A549 (cell line): Measurements from ENCODE around the gene RGS6. TPM values are rescaled to one million over a fixed set of nuclear protein-coding genes. Genes with fewer than 3 reads are reported as not detected.

Experiments
- ATAC-seq, 2 experiments: fragments of 200-7000 bp in 1 of 2; fragments of >200 bp in 1 of 2; cut with Nextera tagmentation in 1 of 2; cut with Tn5 transposase in 1 of 2; 3 replicates each; pipeline versions ENCODE4 v1.8.0 to v1.9.1; 2018 to 2020; ENCODE audit warnings: mild to moderate bottlenecking in 1 of 2, moderate library complexity in 1 of 2
- CTCF ChIA-PET: fragments of 300-600 bp; sonication (Branson Sonifier 250); formaldehyde crosslinking; extraction: SDS; loops from one replicate; lab custom pipeline; 2021; ENCODE audit warnings: antibody characterized with exemption, inconsistent platforms; lab: Yijun Ruan, JAX
- POLR2A ChIA-PET: fragments of 350-600 bp; formaldehyde crosslinking; extraction: SDS; loops from one replicate; lab custom pipeline; 2021; ENCODE audit warnings: antibody characterized with exemption, inconsistent platforms; lab: Yijun Ruan, JAX
- DNase-seq, 2 experiments: peaks; one replicate each; pipeline versions ENCODE4 v3.0.0 to v3.0.0-alpha.2; 2011 to 2016; ENCODE audit warnings: low read depth in 1 of 2, low spot score in 1 of 2
- FAIRE-seq: peaks from 2 replicates; lab custom pipeline; 2011; peaks lifted over from hg19 to GRCh38; lab: Jason Lieb, UNC
- H3K27ac ChIP-seq, 2 experiments: fragments of >200 bp; sonication (Bioruptor Twin); formaldehyde crosslinking; 3 replicates each; pipeline ENCODE4 v1.5.1; 2016 to 2017
- H3K4me1 ChIP-seq: fragments of >200 bp; sonication (Bioruptor Twin); formaldehyde crosslinking; 3 replicates; pipeline ENCODE4 v1.6.1; 2016
- H3K4me2 ChIP-seq: fragments of >200 bp; sonication (Bioruptor Twin); formaldehyde crosslinking; 3 replicates; pipeline ENCODE4 v1.6.1; 2016
- H3K4me3 ChIP-seq: fragments of >200 bp; sonication (Bioruptor Twin); formaldehyde crosslinking; 3 replicates; pipeline ENCODE4 v1.5.1; 2016
- H3K9me3 ChIP-seq: fragments of >200 bp; sonication (Bioruptor Twin); formaldehyde crosslinking; 3 replicates; pipeline ENCODE4 v1.6.1; 2016
- BCL3 ChIP-seq: fragments of >200 bp; sonication (Bioruptor Twin); formaldehyde crosslinking; IDR thresholded peaks from 3 replicates; pipeline ENCODE4 v1.6.1; 2016
- CBX8 ChIP-seq: fragments of 200-600 bp; sonication (generic); IDR thresholded peaks from 2 replicates; pipeline ENCODE4 v1.6.1; 2016
- EHF ChIP-seq: fragments of 250-450 bp; sonication (Bioruptor Pico); IDR thresholded peaks from 2 replicates; pipeline ENCODE4 v1.5.0; 2020; ENCODE audit warnings: mild to moderate bottlenecking
- EHMT2 ChIP-seq: fragments of 200-600 bp; sonication (generic); IDR thresholded peaks from 2 replicates; pipeline ENCODE4 v1.6.1; 2016; ENCODE audit warnings: antibody characterized with exemption, low read depth, mild to moderate bottlenecking, moderate library complexity
- ELK1 ChIP-seq: fragments of 150-350 bp; IDR thresholded peaks from 2 replicates; pipeline ENCODE4 v1.6.1; 2014; ENCODE audit warnings: low read depth, mild to moderate bottlenecking, low read length
- EP300 ChIP-seq, 2 experiments: fragments of >200 bp; sonication (Bioruptor Twin); formaldehyde crosslinking; IDR thresholded peaks; 2 replicates in 1 of 2; 3 replicates in 1 of 2; pipeline ENCODE4 v1.6.1; 2016 to 2017
- FOSB ChIP-seq: fragments of 250-450 bp; sonication (Bioruptor Pico); IDR thresholded peaks from 2 replicates; pipeline ENCODE4 v1.5.0; 2020; ENCODE audit warnings: mild to moderate bottlenecking, moderate library complexity
- FOSL2 ChIP-seq, 2 experiments: fragments of 450-650 bp in 1 of 2; fragments of >200 bp in 1 of 2; sonication (Bioruptor Twin) in 1 of 2; formaldehyde crosslinking; IDR thresholded peaks; 2 replicates each; pipeline versions ENCODE4 v1.5.0 to v1.6.1; 2016 to 2020; ENCODE audit warnings: mild to moderate bottlenecking in 1 of 2, moderate library complexity in 1 of 2
- HEYL ChIP-seq: fragments of 250-450 bp; sonication (Bioruptor Pico); IDR thresholded peaks from 2 replicates; pipeline ENCODE4 v1.8.0; 2021; ENCODE audit warnings: mild to moderate bottlenecking, moderate library complexity
- HOXA7 ChIP-seq: fragments of 250-450 bp; sonication (Bioruptor Pico); IDR thresholded peaks from 2 replicates; pipeline ENCODE4 v1.5.0; 2020; ENCODE audit warnings: mild to moderate bottlenecking, moderate library complexity
- JUNB ChIP-seq: fragments of >200 bp; sonication (Bioruptor Twin); formaldehyde crosslinking; IDR thresholded peaks from 2 replicates; pipeline ENCODE4 v1.6.1; 2016
- KDM5A ChIP-seq: fragments of 200-600 bp; sonication (generic); IDR thresholded peaks from 2 replicates; pipeline ENCODE4 v1.6.1; 2016; ENCODE audit warnings: antibody characterized with exemption, mild to moderate bottlenecking
- MAZ ChIP-seq: fragments of 150-350 bp; IDR thresholded peaks from 2 replicates; pipeline ENCODE4 v1.6.1; 2014; ENCODE audit warnings: antibody characterized with exemption, low read depth, low read length, borderline replicate concordance
- NPAS2 ChIP-seq: fragments of 250-450 bp; sonication (Bioruptor Pico); IDR thresholded peaks from 2 replicates; pipeline ENCODE4 v1.8.0; 2022; ENCODE audit warnings: mild to moderate bottlenecking, moderate library complexity, borderline replicate concordance
- RAD21 ChIP-seq, 2 experiments: fragments of >200 bp in 1 of 2; sonication (Bioruptor Twin) in 1 of 2; formaldehyde crosslinking in 1 of 2; IDR thresholded peaks in 1 of 2; conservative IDR thresholded peaks in 1 of 2; 2 replicates in 1 of 2; 3 replicates in 1 of 2; pipeline ENCODE4 v1.6.1; 2012 to 2018; ENCODE audit warnings: inconsistent platforms in 1 of 2
- RCOR1 ChIP-seq: fragments of 150-350 bp; IDR thresholded peaks from 2 replicates; pipeline ENCODE4 v1.6.1; 2014; ENCODE audit warnings: antibody characterized with exemption, low read length, low read depth
- REST ChIP-seq: fragments of 200-600 bp; sonication (generic); IDR thresholded peaks from 2 replicates; pipeline ENCODE4 v1.6.1; 2016; ENCODE audit warnings: antibody characterized with exemption, mild to moderate bottlenecking, moderate library complexity
- RFX5 ChIP-seq: fragments of 450-650 bp; IDR thresholded peaks from 2 replicates; pipeline ENCODE4 v1.7.1; 2014; ENCODE audit warnings: antibody characterized with exemption, mild to moderate bottlenecking, moderate library complexity
- ZC3H11A ChIP-seq: fragments of 450-650 bp; IDR thresholded peaks from 2 replicates; pipeline ENCODE4 v1.6.1; 2014; ENCODE audit warnings: antibody characterized with exemption, mild to moderate bottlenecking
- ZFP36 ChIP-seq: fragments of 450-650 bp; IDR thresholded peaks from 2 replicates; pipeline ENCODE4 v1.6.1; 2014; ENCODE audit warnings: borderline replicate concordance; ENCODE audit not compliant: partially characterized antibody
- WGBS: methylation state at CpG from one replicate; pipeline ENCODE4 v1.1.6; 2017; ENCODE audit errors: missing lambda C conversion rate; 5-methylcytosine and 5-hydroxymethylcytosine counted together
- polyA plus RNA-seq, 4 experiments: library from polyadenylated mRNA; depleted of rRNA in 3 of 4; stranded (reverse); fragments of >200 nt; fragmentation: RNase III in 1 of 4; extraction: RNeasy Plus Mini Kit Qiagen cat#74134 plus additional on column Dnase treatment in 1 of 4; gene quantifications; 2 replicates in 3 of 4; 3 replicates in 1 of 4; pipeline ENCODE4 v1.2.3, GENCODE V29; 2011 to 2017
- TF ChIP-seq, protein P1 (sequence below): fragments of >200 bp; sonication (Bioruptor Twin); formaldehyde crosslinking; IDR thresholded peaks from 2 replicates; pipeline ENCODE4 v1.6.1; 2016
- TF ChIP-seq, protein P2 (sequence below): IDR thresholded peaks from 2 replicates; pipeline ENCODE4 v1.6.1; 2012

Gene RGS6
- polyA plus RNA-seq, 2 of the 4 experiments (the other 2 are of a cell fraction), result not detected

GRCh38 chr14:72409047-72409446 is 476.8 kb downstream of the RGS6 start (continued):
- no peak for TF ChIP-seq RCOR1

- no peaks in the 10 kb centered on the region for H3K9me3 ChIP-seq
- POLR2A ChIA-PET, result no interaction called here
- FAIRE-seq (no peak), DNase-seq (no peak)
- TF ChIP-seq FOSL2 (IDR thresholded peaks at IDR 0.05), result no peak
- no peak for TF ChIP-seq FOSL2 (CRISPR knock-in tag; IDR thresholded peaks at IDR 0.05)
- no peak for TF ChIP-seq ZFP36
- TF ChIP-seq, all 56 proteins: peak for 0
- Histone ChIP-seq H3K4me3 (no peak overlapping the region), H3K4me1 (no peaks in the 10 kb centered on the region), H3K27ac (no peak overlapping the region), H3K4me2 (no peak overlapping the region)
- 37% methylated on average over 2 of the region's 2 CpGs for WGBS
- CTCF ChIA-PET, result interaction anchor here (0.6 to 1.8 kb wide), 5 partner anchors 9 to 710 kb away, joined by 3 to 9 read pairs (median 3); no protein-coding TSS in a partner anchor
- no peak for ATAC-seq
Observed at GRCh38 chr14:72416081-72416849, 484.0 kb downstream of the RGS6 start.

- ATAC-seq, result peak; percentile 78 to 93; a peak in 5 of 6 replicates
- Histone ChIP-seq H3K4me2 (no peak overlapping the region), H3K27ac (no peak overlapping the region), H3K9me3 (no peaks in the 10 kb centered on the region), H3K4me3 (no peak overlapping the region), H3K4me1 (no peaks in the 10 kb centered on the region)
- peak; percentile 25 to 30 for DNase-seq
- ChIA-PET POLR2A (no interaction called here), CTCF (interaction anchor here (0.7 to 1.8 kb wide), 4 partner anchors 11 to 711 kb away, joined by 3 to 4 read pairs (median 3); no protein-coding TSS in a partner anchor)
- TF ChIP-seq BCL3 (no peak), FOSB (CRISPR knock-in tag) (no peak), HEYL (CRISPR knock-in tag) (no peak), ELK1 (no peak), EHMT2 (no peak), EHF (CRISPR knock-in tag) (no peak), ZC3H11A (no peak), JUNB (no peak), REST (no peak), EP300 (IDR thresholded peaks at IDR 0.05) (no peak), NPAS2 (CRISPR knock-in tag) (no peak), RFX5 (no peak), CBX8 (no peak), HOXA7 (no peak), MAZ (no peak), RAD21 (conservative IDR thresholded peaks at IDR 0.05 in 1 of 2, IDR thresholded peaks at IDR 0.05 in 1 of 2) (no peak), KDM5A (no peak)
- TF ChIP-seq, protein P1, sequence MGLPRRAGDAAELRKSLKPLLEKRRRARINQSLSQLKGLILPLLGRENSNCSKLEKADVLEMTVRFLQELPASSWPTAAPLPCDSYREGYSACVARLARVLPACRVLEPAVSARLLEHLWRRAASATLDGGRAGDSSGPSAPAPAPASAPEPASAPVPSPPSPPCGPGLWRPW, result no peak
- TF ChIP-seq, protein P2, sequence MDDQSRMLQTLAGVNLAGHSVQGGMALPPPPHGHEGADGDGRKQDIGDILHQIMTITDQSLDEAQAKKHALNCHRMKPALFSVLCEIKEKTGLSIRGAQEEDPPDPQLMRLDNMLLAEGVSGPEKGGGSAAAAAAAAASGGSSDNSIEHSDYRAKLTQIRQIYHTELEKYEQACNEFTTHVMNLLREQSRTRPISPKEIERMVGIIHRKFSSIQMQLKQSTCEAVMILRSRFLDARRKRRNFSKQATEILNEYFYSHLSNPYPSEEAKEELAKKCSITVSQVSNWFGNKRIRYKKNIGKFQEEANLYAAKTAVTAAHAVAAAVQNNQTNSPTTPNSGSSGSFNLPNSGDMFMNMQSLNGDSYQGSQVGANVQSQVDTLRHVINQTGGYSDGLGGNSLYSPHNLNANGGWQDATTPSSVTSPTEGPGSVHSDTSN, result no peak
- 5% methylated on average over 7 of the region's 7 CpGs for WGBS
- FAIRE-seq, result no peak
Observed at GRCh38 chr14:72416892-72417291, 484.7 kb downstream of the RGS6 start.
